SU-DHL-6 (cell line): ENCODE data around the gene MIB2.

Experiments
- CTCF ChIP-seq: fragments of 200-600 bp; sonication (generic); IDR thresholded peaks from one replicate; pipeline ENCODE4 v1.5.1; 2017; ENCODE audit warnings: antibody characterized with exemption, mild to moderate bottlenecking, low read length, moderate library complexity; ENCODE audit not compliant: insufficient read depth, poor library complexity, severe bottlenecking
- EZH2phosphoT487 ChIP-seq: fragments of 200-600 bp; sonication (generic), shearing (Covaris generic); conservative IDR thresholded peaks from 2 replicates; pipeline ENCODE4 v1.6.1; 2018; ENCODE audit warnings: mild to moderate bottlenecking, antibody characterized with exemption, low read length, moderate library complexity, mixed read lengths

DNA sequence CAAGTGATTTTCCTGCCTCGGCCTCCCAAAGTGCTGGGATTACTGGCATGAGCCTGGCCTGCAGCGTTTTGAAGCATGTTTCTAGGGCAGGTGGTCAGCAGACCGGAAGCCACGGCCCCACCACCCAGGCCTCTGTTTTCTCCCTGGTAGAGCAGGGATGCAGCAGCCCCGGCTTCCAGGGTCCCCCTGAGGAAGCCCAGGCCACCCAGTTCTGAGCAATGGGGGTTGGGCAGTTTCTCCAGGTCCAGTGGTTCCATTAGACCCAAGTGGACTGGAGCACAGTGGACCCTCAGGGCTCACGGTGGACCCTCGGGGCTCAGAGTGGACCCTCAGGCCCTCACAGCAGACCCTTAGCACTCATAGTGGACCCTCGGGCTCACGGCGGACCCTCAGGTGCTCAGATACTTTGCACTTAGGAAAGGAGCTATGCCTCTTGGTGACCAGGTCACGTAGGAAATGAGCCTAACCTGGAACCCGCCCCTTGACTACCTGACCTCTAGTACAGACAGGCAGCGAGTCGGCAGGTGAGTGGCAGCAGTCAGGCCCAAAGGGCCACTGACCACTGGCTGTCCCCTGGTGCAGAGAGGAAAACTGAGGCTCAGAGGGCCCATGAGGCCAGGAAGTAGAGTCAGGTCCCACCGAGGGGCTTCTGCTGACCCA lies 10.8 kb upstream of the MIB2 start:
- no peak for TF ChIP-seq CTCF
- no peak for TF ChIP-seq EZH2phosphoT487
